ENCODE results near the gene RIC3. TPM values are rescaled to one million over a fixed set of nuclear protein-coding genes. Genes with fewer than 3 reads are reported as not detected.

The RIC3 gene
- total RNA-seq, 1 experiment from 2014 or later = not detected

DNA sequence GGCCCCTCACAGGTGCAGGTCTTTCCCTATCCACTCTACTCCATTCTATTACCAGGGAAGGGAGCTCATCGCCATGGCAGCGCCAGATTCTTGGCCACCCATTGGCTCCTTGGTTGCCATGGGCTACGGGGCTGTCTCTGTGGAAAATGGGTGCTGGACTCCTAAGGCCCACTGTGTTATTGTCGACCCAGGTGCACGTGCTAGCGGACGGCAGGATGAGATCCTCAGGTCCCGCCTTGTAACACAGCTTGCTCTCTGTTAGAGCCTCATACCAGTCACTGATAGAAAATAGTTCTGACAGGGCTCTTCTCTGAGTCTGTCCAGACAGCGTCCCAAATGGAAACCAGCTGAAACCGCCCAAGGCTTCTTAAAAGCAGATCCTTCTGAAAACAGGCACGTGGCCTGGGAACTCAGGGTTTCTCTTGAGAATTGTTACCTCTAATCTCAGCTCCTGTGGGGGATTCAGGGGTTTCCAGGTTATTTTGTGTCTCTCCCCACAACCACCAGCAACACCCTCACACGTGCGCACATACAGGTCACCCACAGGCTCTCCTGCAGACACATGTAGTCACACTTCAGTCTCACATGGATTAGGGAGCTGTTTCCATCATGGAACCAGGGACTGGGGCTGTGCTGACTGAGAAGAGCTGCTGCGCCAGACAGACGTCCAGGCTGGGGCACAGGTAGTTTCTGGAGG, 86.3 kb downstream of the RIC3 start:
- DNase-seq (ENCODE audit: low spot score) = no peak
- Histone ChIP-seq H3K9me3 (ENCODE audit: low read depth, low read length, poor library complexity, severe bottlenecking) (no peaks in the 10 kb centered on the region), H3K27me3 (replicated peaks; ENCODE audit: insufficient read depth, low read depth, low read length, poor library complexity) (peaks cover 18% of the 10 kb centered on the region), H3K4me1 (ENCODE audit: insufficient read depth, low read length, poor library complexity, severe bottlenecking) (no peaks in the 10 kb centered on the region), H3K4me3 (ENCODE audit: low read depth, low read length, poor library complexity, severe bottlenecking) (no peak overlapping the region), H3K27ac (ENCODE audit: low read depth, low read length, poor library complexity, severe bottlenecking) (no peak overlapping the region), H3K36me3 (ENCODE audit: insufficient read depth, low read length, poor library complexity, severe bottlenecking) (no peaks in the 10 kb centered on the region)
- ChIA-PET CTCF (no interaction called here), POLR2A (ENCODE audit: low non-redundant PET) (interaction anchor here (0.5 kb wide), 1 partner anchor 580 kb away, joined by 5 read pairs; no protein-coding TSS in a partner anchor)
- TF ChIP-seq EZH2 (IDR thresholded peaks at IDR 0.05; ENCODE audit: borderline replicate concordance, low read depth, low read length, poor library complexity, severe bottlenecking) = no peak
- TF ChIP-seq, protein P1, sequence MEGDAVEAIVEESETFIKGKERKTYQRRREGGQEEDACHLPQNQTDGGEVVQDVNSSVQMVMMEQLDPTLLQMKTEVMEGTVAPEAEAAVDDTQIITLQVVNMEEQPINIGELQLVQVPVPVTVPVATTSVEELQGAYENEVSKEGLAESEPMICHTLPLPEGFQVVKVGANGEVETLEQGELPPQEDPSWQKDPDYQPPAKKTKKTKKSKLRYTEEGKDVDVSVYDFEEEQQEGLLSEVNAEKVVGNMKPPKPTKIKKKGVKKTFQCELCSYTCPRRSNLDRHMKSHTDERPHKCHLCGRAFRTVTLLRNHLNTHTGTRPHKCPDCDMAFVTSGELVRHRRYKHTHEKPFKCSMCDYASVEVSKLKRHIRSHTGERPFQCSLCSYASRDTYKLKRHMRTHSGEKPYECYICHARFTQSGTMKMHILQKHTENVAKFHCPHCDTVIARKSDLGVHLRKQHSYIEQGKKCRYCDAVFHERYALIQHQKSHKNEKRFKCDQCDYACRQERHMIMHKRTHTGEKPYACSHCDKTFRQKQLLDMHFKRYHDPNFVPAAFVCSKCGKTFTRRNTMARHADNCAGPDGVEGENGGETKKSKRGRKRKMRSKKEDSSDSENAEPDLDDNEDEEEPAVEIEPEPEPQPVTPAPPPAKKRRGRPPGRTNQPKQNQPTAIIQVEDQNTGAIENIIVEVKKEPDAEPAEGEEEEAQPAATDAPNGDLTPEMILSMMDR (conservative IDR thresholded peaks at IDR 0.05; ENCODE audit: low read depth, low read length) = no peak
- intact Hi-C loops (cut with micrococcal nuclease; ENCODE audit: unreplicated experiment) = no loop called here
- no TSS peak for BruUV-seq (replicated peaks)

DNA sequence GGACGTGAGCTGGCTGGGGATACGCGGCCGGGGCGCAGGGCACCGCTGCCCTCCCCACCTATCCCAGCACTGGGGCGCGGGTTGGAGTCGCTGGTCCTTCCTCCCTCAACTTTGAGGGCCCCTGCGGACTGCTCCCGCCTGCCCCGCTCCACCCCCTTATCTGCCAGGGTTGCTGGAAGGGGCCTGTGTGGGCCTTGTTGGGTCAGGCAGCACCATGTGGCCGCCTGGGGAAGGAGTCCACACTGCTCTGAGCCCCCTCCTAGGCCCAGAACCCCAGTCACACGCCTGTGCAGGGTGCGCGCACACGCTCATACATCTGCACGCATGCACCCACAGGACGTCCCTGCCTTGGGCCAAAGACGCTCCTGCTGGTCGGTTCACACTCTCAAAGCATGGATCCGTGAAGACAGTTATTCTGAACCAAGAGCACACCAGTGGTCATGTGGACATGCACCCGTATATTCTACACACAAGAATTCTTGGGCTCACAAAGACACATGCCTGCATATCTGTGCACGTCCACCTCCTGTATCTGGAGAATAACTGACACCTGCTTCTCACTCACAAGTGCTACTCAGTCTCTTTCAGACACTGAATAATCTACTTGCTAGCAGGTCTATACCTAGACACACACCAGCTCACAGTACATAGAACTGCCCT, 87.1 kb downstream of the RIC3 start:
- no peak for TF ChIP-seq EZH2 (IDR thresholded peaks at IDR 0.05; ENCODE audit: borderline replicate concordance, low read depth, low read length, poor library complexity, severe bottlenecking)
- TF ChIP-seq, protein P1 (conservative IDR thresholded peaks at IDR 0.05; ENCODE audit: low read depth, low read length) = no peak
- Histone ChIP-seq H3K27me3 (replicated peaks; ENCODE audit: insufficient read depth, low read depth, low read length, poor library complexity) (peaks cover 18% of the 10 kb centered on the region), H3K36me3 (ENCODE audit: insufficient read depth, low read length, poor library complexity, severe bottlenecking) (no peaks in the 10 kb centered on the region), H3K27ac (ENCODE audit: low read depth, low read length, poor library complexity, severe bottlenecking) (no peak overlapping the region), H3K4me1 (ENCODE audit: insufficient read depth, low read length, poor library complexity, severe bottlenecking) (no peaks in the 10 kb centered on the region), H3K9me3 (ENCODE audit: low read depth, low read length, poor library complexity, severe bottlenecking) (no peaks in the 10 kb centered on the region), H3K4me3 (ENCODE audit: low read depth, low read length, poor library complexity, severe bottlenecking) (peak overlapping the region; percentile 33)
- CTCF ChIA-PET = interaction anchor here (1.0 kb wide), 1 partner anchor 9 kb away, joined by 3 read pairs; no protein-coding TSS in a partner anchor
- POLR2A ChIA-PET (ENCODE audit: low non-redundant PET) = no interaction called here
- intact Hi-C loops (cut with micrococcal nuclease; ENCODE audit: unreplicated experiment) = no loop called here
- BruUV-seq (replicated peaks) = no TSS peak
- no peak for DNase-seq (ENCODE audit: low spot score)

DNA sequence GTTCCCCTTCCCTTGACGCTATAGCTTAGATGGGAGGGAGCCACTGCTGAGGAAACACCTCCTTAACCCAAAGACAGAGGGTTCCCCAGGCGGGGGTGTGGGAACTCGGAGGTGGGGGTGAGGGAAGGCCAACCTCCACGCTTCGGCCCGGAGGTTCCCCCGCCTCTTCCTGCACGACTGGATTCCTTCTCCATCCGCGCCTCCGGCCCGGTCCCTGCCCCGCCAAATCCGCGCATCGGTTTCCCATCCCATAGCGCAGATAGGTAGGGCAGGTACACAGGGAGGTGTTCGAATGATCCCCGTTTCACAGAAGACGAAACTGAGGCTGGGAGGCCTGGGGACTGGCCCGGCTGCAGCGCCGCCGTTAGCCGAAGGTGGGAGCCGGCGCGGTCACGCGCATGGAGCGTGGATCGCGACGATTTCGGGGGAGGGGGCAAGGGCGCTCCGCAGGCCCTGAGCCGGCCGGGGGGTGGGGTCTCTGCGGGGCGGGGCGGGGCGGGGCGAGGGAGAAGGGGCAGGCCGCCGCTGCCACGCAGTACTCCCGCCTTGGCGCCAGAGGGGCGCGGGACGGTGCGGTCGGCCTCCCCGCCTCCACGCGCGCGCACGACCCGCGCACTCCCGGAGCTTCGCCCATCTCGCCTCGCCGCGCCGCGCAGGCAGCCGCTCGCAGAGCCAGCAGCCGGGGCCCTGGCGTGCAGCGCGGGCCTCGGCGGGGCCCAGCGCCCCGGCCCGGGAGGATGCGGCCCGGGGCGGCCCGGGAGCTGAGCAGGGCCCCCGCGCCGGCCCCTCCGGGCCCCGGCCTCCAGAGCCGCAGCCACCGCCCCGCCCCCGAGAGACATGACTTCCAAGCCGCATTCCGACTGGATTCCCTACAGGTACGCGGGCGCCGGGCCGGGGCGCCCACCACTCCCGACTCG, 87.9 kb downstream of the RIC3 start, which contains the start of gene TUB:
Gene TUB, plus strand, starts transcription at position 538 of the 917 bp plus-strand sequence. Its CDS starts 300 bp downstream, at position 838.
- H3K4me1 ChIP-seq (ENCODE audit: insufficient read depth, low read length, poor library complexity, severe bottlenecking) = no peaks in the 10 kb centered on the region
- peaks cover 18% of the 10 kb centered on the region for H3K27me3 ChIP-seq (replicated peaks; ENCODE audit: insufficient read depth, low read depth, low read length, poor library complexity)
- H3K4me3 ChIP-seq (ENCODE audit: low read depth, low read length, poor library complexity, severe bottlenecking) = peak within 1 kb of the TSS; percentile 33
- no peaks in the 10 kb centered on the region for H3K9me3 ChIP-seq (ENCODE audit: low read depth, low read length, poor library complexity, severe bottlenecking)
- BruUV-seq (replicated peaks) = no TSS peak
- CTCF ChIA-PET = interaction anchor here (1.0 kb wide), 1 partner anchor 10 kb away, joined by 3 read pairs; no protein-coding TSS in a partner anchor
- POLR2A ChIA-PET (ENCODE audit: low non-redundant PET) = no interaction called here
- intact Hi-C loops (cut with micrococcal nuclease; ENCODE audit: unreplicated experiment) = no loop called here
- peak; percentile 46 for TF ChIP-seq EZH2 (IDR thresholded peaks at IDR 0.05; ENCODE audit: borderline replicate concordance, low read depth, low read length, poor library complexity, severe bottlenecking)
- TF ChIP-seq, protein P1 (conservative IDR thresholded peaks at IDR 0.05; ENCODE audit: low read depth, low read length) = no peak
- DNase-seq (ENCODE audit: low spot score) = peak; percentile 2
- H3K36me3 ChIP-seq (ENCODE audit: insufficient read depth, low read length, poor library complexity, severe bottlenecking) = no peaks in the 10 kb centered on the region
- no peak within 1 kb of the TSS for H3K27ac ChIP-seq (ENCODE audit: low read depth, low read length, poor library complexity, severe bottlenecking)
